Fibroblast of skin of abdomen (primary cell): ENCODE measurements around the gene PLET1. TPM values are rescaled to one million over a fixed set of nuclear protein-coding genes. Genes with fewer than 3 reads are reported as not detected.

Experiments used
- DNase-seq: peaks from one replicate; pipeline ENCODE4 v3.0.0-alpha.2; 2013
- polyA plus RNA-seq, 2 experiments: library from polyadenylated mRNA; unstranded; fragments of 120-200 nt; gene quantifications; one replicate each; pipeline ENCODE4 v1.2.1, GENCODE V29; 2013; ENCODE audit not compliant: insufficient read length in 2 of 2

PLET1 gene
- not detected for polyA plus RNA-seq (2013, experiment 1 of 2; ENCODE audit: insufficient read length)
- not detected for polyA plus RNA-seq (2013, experiment 2 of 2; ENCODE audit: insufficient read length)

DNA sequence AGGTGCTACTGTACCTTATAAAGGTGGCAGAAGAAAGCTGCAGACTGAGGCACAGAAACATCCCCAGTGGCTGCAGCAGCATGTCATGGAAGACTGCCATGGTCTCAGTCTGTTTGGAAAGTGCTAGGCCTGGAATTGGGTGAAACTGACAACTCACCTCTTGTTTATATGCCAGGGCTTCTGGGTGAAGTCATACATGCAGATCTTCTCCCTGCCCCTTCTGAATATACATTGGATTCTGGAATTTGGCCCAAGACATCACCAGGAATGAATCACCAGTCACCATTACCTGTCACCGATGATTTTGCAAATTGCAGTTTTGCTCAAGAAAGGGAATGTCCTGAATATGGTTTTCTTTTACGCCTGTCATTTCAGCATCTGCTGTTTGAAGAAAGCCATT, at the start of gene PLET1:
PLET1 (minus strand) TSS at position 371 of the 400 bp plus-strand sequence; CDS start at position 100, 271 bp downstream.
- DNase-seq = no peak

DNA sequence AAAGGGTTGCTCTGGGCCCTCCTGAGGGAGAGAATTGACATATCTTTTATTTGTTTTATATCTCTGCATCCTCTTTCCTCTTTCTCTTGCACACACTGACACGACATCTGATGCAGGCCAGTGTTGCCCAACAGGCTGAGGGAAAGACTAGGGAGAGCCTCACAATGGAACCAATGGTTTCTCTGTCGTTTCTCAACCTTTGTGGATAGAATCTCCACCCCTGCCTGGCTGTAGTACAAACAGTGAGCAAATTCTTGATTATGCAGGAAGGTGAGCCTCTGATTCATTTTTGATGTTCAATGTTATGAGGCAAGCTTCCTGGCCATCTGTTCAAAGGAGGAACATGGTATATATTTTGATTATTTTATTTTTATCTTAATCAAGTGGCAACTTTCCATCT, 49.8 kb upstream of the PLET1 start:
- no peak for DNase-seq

DNA sequence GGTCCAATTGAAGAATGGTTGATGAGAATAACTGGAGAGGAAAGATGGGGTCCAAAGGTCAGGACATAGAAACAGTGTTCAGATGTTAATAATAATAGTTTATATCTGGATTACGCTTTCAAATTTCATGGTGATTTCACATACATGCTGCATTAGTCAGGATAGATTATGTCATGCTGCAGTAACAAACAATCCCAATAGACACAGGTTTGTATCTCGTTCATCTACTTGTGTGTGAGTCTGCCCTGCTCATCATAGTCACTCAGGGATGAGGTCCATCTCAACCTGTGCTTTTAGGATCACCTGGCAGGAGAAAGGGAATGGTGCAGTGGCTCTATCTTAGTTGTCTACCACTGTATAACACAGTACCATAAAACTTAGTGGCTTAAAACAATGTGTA, 48.0 kb upstream of the PLET1 start:
- no peak for DNase-seq

GRCh38 chr11:112307616-112308015, 47.0 kb upstream of the PLET1 start:
- no peak for DNase-seq

DNA sequence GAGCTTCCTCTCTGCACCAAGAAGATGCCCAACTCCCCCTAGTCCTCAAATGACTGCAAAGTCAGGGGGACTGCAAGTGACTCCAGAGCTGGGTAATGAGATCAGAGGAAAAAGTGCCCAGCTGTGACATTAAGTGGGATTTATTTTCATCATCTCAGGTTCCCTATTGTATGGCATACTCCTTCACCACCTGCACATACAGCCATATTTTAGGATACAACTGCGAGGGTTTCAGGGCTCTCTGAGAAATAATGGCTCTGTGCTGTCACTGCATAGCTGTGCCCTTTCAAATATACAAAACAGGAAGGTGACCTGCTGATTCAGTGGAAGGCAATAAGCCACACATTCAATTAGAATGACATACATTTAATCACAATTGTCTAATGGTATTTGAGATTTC, 45.6 kb upstream of the PLET1 start:
- DNase-seq = no peak

DNA sequence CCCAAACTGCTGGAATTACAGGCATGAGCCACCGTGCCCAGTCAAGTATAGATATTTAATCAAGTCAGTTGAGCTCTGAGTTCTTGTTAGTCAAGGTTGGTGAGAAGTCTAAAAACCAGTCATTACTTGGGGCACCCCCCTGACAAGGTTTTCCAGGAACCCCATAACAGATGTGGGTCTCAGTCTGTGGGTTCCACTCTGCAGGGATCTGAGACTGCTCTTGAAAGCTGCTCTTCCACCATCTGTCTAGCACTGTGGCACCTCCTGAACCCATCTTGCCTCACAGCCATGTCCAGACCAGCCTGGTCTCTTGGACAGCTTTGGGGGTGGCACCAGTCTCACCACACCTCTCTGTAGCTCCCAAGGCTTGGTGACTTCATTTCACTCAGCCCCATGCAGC, 44.3 kb upstream of the PLET1 start:
- DNase-seq = no peak

- DNase-seq = no peak
Measured at GRCh38 chr11:112303616-112304015, 43.0 kb upstream of the PLET1 start.

- DNase-seq = peak; percentile 10
Measured at GRCh38 chr11:112302226-112302868, 41.7 kb upstream of the PLET1 start.

GRCh38 chr11:112300094-112300786, 39.6 kb upstream of the PLET1 start:
- no peak for DNase-seq

- no peak for DNase-seq
Measured at GRCh38 chr11:112298535-112298934, 37.9 kb upstream of the PLET1 start.

- no peak for DNase-seq
Measured at GRCh38 chr11:112297248-112297866, 36.7 kb upstream of the PLET1 start.

- no peak for DNase-seq
Measured at GRCh38 chr11:112296044-112296443, 35.4 kb upstream of the PLET1 start.

- DNase-seq = peak; percentile 31
Measured at GRCh38 chr11:112294688-112295340, 34.2 kb upstream of the PLET1 start.

DNA sequence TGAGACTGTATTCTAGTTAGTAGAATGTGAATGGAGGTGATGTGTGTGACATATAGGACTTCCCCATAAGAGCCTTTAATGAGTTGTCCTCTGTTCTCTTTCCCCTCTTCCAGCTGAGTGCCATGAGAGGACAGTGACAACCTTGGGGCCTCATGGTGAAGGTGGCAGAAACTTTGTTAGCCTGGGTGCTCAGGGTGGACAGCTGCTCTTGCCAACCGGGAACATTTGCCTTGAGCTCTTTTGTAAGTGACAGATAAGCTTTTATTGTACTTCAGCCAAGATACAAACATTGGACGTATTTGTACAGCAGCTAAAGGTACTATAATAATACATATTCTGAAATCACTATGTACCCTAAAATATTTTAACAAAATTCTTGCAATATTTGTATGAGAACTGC, 33.0 kb upstream of the PLET1 start:
- DNase-seq = no peak

GRCh38 chr11:112292785-112293407, 32.2 kb upstream of the PLET1 start:
- DNase-seq = peak; percentile 93

DNA sequence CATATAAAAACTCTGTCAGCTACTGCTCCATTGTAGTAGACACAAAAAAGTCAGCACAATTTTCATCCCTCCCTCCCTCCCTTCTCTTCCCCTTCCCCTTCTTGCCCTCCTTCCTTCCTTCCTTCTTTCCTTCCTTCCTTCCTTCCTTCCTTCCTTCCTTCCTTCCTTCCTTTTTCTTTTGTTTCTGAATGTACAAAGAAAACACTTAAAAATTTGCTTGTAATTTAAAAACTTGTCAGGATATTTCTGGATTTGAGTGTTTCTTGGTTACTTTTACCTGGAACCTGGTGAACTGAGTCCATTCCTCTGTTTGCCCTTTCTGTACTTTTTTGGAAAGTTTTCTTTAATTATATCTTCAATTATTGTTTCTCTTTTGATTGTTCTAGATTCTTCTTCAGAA, 31.5 kb upstream of the PLET1 start:
- no peak for DNase-seq

- no peak for DNase-seq
Measured at GRCh38 chr11:112291191-112291590, 30.5 kb upstream of the PLET1 start.

DNA sequence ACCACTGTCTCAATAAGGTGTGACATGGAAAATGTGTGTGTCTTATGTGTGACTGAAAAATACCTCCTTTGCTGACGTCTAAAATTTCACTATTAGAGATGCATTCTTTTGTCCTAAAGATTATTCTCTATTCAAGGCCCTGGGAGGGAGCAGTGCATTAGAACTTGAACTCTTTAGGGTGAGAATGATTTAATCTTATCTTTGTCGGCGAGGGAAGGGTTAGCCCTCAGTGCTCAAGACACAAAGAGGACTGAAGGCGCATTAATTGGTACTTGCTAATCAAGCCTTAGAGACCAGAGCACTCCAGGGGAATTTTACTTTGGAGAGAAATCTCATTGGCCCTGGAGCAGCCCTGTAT, 29.8 kb upstream of the PLET1 start:
- no peak for DNase-seq

GRCh38 chr11:112289588-112290492, 29.2 kb upstream of the PLET1 start:
- peak; percentile 66 for DNase-seq

DNA sequence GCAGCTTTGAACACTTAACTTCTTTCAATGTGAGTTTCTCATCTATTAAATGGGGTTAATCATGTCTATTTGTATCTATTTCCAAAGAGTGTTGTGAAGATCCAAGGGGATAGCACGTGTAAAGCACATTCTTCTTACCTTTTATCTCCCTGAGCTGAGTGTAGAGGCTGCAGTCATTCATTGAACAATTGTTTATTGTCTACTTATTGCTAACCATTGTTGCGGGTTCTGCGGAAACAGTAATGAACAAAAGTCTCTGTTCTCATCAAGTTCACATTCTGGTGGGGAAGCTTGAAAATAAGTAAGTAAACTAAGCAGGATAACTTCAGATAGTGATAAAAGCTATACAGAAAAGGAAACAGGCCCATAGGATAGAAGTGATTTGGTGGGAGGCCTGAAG, 27.4 kb upstream of the PLET1 start:
- no peak for DNase-seq

DNA sequence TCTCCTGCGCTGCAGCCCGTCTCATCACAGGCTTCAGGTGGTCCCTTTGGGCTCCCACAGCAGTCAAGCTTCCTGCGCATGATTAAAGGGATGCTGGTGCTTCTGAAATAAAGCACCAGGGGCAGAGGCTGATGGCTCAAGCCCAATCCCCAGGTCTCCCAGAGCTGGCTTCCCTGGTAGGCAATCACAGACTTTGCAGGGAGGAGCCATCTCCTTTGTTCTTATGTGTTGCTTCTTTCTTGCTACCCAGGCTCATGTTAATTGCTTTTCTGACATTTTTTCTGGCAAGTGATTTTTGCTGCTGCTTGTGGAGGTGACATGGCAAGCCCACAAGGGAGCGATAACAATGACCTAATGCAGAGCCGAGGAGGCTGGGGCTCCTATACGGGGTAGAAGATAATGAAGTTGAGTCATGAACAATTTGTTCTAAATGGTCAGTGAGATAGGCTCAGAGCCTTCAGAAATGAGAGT, 25.2 kb upstream of the PLET1 start:
- DNase-seq = no peak

DNA sequence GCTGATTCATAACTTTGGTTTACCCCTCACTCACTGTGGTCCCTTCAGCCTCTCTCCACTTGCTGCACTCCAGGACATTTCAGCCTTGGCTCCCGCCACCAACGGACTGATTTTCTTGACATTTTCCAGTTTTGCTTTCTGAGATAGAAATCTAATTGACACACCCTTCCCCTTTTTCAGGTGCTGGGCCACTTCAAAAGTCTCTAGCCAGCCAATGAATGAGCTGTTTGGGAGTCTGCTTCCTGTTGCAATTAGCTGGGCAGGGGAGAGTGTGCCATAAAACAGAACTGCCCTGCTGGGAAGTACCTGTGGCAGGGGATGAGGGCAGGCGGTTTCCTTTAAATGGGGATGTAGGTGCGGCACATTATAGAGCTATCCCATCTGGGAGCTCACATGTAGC, 21.1 kb upstream of the PLET1 start:
- DNase-seq = no peak
